GM19455 (cell line): ENCODE results near the gene TNFAIP8.

Experiments
- ATAC-seq: cut with Tn5 transposase; IDR thresholded peaks from one replicate; pipeline ENCODE4 v1.9.1; 2021; ENCODE audit not compliant: unreplicated experiment

The TNFAIP8 gene

GRCh38 chr5:119365847-119366539 lies 10.2 kb downstream of the TNFAIP8 start:
- no peak for ATAC-seq

- ATAC-seq, result no peak
Observed at GRCh38 chr5:119366540-119366881, 10.7 kb downstream of the TNFAIP8 start.

GRCh38 chr5:119367502-119368237 lies 11.9 kb downstream of the TNFAIP8 start:
- ATAC-seq, result peak; percentile 80

DNA sequence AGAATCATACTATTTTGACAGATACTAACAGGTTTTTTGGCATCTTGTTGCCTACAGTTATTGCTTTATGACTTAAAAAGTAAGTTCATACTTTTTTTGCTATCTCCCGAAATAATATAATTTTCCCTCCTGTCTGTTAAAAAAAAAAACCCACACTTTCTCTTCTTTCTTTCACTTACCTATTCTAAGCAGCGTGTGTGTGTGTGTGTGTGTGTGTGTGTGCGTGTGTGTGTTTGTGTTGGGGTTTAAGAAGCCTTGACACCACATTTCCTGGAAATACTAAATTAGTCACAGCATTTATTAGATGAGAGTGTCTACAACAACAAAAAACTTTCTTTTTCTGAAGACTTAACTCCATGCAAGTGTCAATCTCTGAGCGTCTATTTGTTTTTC lies 12.4 kb downstream of the TNFAIP8 start:
- ATAC-seq, result no peak

- ATAC-seq, result no peak
Observed at GRCh38 chr5:119370486-119370885, 14.7 kb downstream of the TNFAIP8 start.

DNA sequence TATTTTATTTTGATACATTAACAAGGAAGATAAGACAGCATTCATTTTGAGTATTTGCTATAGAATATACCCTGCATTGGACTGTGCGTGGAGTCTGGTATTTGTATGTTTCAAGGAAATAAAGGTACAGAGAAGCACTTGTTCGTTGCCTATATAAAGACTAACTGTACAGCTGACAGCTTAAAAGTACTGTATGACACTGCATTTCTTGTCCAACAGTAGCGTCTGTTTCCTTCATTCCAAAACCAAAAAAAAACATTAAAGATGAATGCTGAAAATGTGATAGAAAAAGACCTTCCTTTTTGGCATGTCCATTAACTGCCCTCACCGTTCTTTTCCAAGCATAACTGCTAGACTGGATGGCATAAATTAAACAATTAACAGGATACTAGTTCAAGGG lies 15.3 kb downstream of the TNFAIP8 start:
- no peak for ATAC-seq

- ATAC-seq, result no peak
Observed at GRCh38 chr5:119373449-119373858, 17.6 kb downstream of the TNFAIP8 start.

- no peak for ATAC-seq
Observed at GRCh38 chr5:119374901-119375300, 19.1 kb downstream of the TNFAIP8 start.

DNA sequence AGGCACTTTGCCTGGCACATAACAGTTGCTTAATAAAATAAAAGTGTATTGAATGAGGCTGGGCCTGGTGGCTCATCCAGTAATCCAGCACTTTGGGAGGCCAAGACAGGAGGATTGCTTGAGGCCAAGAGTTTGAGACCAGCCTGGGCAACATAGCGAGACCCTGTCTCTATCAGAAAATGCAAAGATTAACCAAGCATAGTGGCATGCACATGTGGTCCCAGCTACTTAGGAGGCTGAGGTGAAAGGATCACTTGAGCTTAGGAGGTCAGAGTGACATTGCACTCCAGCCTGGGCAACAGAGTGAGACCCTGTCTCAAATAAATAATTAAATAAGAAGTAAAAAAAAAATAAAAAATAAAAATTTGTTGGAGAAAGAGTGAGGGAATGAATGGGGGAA lies 21.2 kb downstream of the TNFAIP8 start:
- ATAC-seq, result no peak

GRCh38 chr5:119378075-119378700 lies 22.4 kb downstream of the TNFAIP8 start:
- no peak for ATAC-seq

- ATAC-seq, result no peak
Observed at GRCh38 chr5:119379096-119379495, 23.3 kb downstream of the TNFAIP8 start.

DNA sequence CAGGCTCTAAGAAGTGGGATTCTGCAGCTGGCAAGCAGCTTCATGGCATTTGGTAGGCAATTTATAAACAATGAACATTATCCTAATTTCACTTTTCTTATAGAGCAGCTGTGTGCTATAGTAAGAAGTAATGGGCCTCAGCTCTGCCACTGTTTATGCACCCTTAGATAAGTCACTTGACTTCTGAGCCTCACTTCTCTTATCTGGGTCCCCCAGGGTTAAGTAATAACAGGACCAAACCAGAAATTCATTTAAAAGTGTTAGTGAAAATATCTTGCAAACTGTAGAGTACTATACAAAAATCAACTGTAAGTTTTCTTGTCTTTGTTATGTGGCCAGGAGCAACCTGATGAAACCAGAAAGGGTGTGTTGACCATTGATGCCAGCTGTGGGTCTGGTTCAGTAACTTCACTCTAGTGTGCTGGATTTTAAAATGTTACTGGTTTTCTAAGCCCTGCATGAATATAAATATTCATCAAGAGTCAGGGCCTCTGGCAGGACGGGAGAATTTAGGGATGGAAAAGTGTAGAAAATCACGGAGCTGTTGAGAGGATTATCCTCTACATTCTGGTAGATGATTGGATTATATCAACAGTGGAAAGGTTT lies 24.2 kb downstream of the TNFAIP8 start:
- ATAC-seq, result no peak

DNA sequence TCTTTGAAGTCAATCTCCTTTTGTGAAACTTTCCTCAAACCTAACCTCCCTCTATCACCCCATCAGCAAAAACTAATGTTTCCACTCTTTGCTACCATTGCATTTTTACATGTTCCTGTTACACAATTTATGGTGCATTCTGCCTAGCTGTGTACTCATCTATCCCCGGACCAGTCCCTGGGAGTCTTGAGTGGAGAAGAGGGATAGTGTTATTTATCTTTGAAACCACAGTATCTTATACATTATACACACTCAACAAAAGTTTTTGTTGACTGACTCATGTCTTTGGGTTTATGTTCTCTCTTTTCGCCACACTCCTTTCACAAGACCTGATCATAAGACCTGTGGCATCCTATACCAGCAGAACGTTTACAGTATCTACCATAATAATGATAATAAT lies 26.4 kb downstream of the TNFAIP8 start:
- no peak for ATAC-seq

DNA sequence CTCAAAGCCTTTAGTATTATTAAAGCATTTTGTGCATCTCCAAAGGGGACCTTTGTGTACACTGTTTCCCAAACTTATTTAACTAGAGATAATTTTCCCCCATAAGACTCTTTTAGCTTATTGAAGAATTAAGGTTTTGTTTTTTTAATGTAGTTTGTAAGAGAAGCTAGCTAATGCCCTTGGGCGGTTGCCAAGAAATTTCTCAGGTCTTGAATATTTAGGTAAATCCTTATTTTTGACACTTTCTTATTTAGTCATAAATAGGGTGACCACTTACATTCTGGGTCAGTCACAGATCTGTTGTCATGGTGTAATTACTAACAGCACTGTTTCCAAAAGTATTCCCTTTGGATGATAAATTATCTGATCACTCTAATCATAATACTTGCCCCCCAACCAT lies 27.2 kb downstream of the TNFAIP8 start:
- no peak for ATAC-seq

DNA sequence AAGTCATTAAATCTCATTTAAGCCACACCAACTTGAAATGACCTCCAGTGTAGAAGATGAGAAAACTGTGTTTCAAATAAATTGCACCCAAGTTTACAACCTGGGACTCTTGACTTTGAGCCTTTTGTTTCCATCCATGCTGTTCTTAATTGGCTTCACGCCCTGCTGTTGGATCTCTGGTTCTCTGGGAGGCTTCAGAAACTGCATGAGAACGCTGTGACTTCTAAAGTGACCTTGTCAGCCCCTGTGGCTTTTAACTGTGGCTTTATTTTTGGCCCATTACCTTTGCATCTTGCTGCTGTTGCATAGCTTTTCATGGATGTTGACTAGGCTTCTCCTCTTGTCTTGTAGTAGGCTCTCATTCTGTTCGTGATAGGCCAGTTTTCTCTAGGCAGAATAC lies 29.3 kb downstream of the TNFAIP8 start:
- ATAC-seq, result peak; percentile 37

DNA sequence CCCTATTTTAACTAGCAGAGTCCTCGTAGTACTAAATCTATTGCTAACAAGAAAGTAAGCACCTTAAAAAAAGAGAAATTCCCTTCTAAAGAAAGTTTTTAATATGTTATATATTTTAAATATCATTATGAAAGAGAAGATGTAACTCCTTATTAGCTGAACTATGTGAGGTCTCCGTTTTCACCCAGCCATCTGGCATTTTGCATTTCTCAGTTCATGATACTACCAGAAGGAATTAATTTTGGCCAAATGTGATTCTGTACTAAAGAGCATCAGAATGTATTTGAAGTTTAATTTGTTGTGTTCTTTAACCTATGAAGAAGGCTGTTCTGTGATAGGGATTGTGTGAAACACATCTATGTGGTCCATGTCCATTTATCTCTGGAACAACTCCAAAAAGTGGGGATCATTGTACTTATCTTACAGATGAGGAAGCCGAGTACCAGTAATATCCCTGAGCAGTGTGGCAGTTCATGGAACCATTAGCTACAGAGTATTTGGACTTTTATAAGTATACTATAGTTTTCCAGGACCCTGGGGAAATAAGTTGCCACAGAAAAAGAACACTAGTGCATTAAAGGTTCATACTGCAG lies 29.8 kb downstream of the TNFAIP8 start:
- peak; percentile 43 for ATAC-seq

DNA sequence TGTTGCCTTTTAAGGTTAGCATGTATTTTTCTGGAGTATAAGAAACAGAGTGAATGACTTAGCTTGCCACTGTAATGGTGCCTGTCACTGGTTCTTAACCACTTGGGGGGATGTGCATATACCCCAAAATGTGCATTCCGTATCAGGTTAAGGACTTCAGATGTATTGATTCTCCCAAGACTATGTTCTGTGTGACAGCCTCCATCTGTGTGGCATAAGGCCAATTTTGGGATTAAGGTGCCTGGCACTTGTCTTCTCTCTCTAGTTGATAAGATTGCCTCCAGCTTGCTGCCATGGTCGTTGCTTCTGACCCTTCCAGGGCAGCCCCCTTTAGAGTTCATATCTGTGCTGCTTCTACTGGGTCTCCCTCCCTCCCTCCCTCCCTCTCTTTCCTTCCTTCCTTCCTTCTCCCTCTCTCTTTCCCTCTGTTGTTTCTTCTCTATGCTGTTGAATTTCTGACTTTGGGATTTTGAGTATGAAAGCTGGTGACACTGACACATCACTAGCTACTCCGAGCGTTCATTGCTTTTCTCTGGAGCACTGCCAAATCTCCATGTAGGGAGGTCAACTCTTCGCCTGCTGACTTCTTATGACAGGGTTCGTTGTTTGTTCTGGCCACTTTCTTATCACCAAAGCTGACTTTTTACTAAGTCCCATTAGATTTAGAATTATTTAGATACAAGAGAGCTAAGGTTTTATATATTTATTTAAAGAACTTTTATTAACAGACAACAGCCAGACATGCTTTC lies 31.0 kb downstream of the TNFAIP8 start:
- no peak for ATAC-seq

GRCh38 chr5:119387945-119388618 lies 32.3 kb downstream of the TNFAIP8 start:
- ATAC-seq, result no peak

DNA sequence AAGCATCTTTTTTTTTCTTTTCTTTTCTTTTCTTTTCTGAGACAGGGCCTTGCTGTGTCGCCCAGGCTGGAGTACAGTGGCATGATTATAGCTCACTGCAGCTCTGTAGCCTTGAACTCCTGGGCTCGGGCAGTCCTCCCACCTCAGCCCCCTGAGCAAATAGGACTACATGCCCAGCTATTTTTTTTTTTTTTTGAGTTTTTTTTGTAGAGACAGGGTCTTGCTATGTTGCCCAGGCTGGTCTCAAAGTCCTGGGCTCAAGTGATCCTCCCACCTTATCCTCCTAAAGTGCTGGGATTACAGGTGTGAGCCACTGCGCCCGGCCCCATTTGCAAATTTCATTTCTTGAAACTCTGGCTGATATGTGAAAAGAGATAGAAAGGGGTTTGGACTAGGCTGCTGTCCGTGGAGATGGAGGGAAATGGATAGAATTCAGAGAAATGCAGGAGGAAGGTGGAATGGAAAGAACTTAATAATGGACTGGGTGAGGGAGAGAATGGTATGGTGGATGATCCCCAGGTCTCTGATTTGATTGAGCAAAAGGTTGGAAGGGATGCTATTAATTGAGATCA lies 32.9 kb downstream of the TNFAIP8 start:
- ATAC-seq, result no peak
